Fibroblast of lung (primary cell): ENCODE results near the gene DDX53.

Experiments used
- CTCF ChIP-seq, 2 donors: IDR thresholded peaks in 1 of 2; conservative IDR thresholded peaks in 1 of 2; 1 replicate in 1 of 2; 2 replicates in 1 of 2; pipeline ENCODE4 v1.5.1; 2011 to 2012; ENCODE audit warnings: low read length in 2 of 2, control low read depth in 1 of 2, inconsistent platforms in 1 of 2, low read depth in 1 of 2, mild to moderate bottlenecking in 1 of 2
- EZH2 ChIP-seq: IDR thresholded peaks from 2 replicates; pipeline ENCODE4 v1.5.1; 2012; ENCODE audit warnings: low read length, control low read depth, mild to moderate bottlenecking; ENCODE audit errors: missing control alignments

- TF ChIP-seq EZH2 (no peak), CTCF (conservative IDR thresholded peaks at IDR 0.05 in 1 of 2, IDR thresholded peaks at IDR 0.05 in 1 of 2; ENCODE audit: low read depth in 1 of 2, low read length in 2 of 2) (no peak)
Measured at GRCh38 chrX:23046443-23046842, 46.7 kb downstream of the DDX53 start.
